DOHH2 (cell line): ENCODE measurements around the gene GLB1L2.

Source experiments
- H3F3A ChIP-seq: fragments of 200-600 bp; sonication (generic), shearing (Covaris generic); 2 replicates; pipeline ENCODE4 v1.6.0; 2016; ENCODE audit warnings: antibody characterized with exemption, mild to moderate bottlenecking; ENCODE audit not compliant: control insufficient read depth, insufficient read depth
- H3K27ac ChIP-seq: fragments of 200-600 bp; sonication (generic); 2 replicates; pipeline ENCODE4 v1.5.1; 2014; ENCODE audit warnings: low read depth, mild to moderate bottlenecking, low read length, moderate library complexity
- H3K27me3 ChIP-seq: fragments of 200-600 bp; sonication (generic); 2 replicates; pipeline ENCODE4 v1.6.1; 2014; ENCODE audit warnings: mild to moderate bottlenecking, low read length, mixed read lengths; ENCODE audit not compliant: control insufficient read depth
- H3K36me3 ChIP-seq: fragments of 200-600 bp; sonication (generic); 2 replicates; pipeline ENCODE4 v1.6.1; 2014; ENCODE audit warnings: mild to moderate bottlenecking, low read length, moderate library complexity, mixed read lengths; ENCODE audit not compliant: control insufficient read depth
- H3K4me1 ChIP-seq: fragments of 200-600 bp; sonication (generic); 2 replicates; pipeline ENCODE4 v1.6.1; 2014; ENCODE audit warnings: mild to moderate bottlenecking, low read length, mixed read lengths; ENCODE audit not compliant: control insufficient read depth
- H3K4me2 ChIP-seq: fragments of 200-600 bp; sonication (generic); 2 replicates; pipeline ENCODE4 v1.6.0; 2014; ENCODE audit warnings: mild to moderate bottlenecking, low read length, moderate library complexity
- H3K4me3 ChIP-seq: fragments of 200-600 bp; sonication (generic); 2 replicates; pipeline ENCODE4 v1.5.1; 2014; ENCODE audit warnings: mild to moderate bottlenecking, low read length, mixed read lengths
- H3K79me2 ChIP-seq: fragments of 200-600 bp; sonication (generic); 2 replicates; pipeline ENCODE4 v1.6.1; 2014; ENCODE audit warnings: mild to moderate bottlenecking, low read length, mixed read lengths; ENCODE audit not compliant: control insufficient read depth
- H3K9me2 ChIP-seq: fragments of 200-600 bp; sonication (generic); replicated peaks from 2 replicates; pipeline ENCODE4 v1.6.1; 2014; ENCODE audit warnings: mild to moderate bottlenecking, low read length, mixed read lengths; ENCODE audit not compliant: control insufficient read depth
- H3K9me3 ChIP-seq: fragments of 200-600 bp; sonication (generic); 2 replicates; pipeline ENCODE4 v1.6.1; 2014; ENCODE audit warnings: antibody characterized with exemption, low read length, mixed read lengths; ENCODE audit not compliant: control insufficient read depth, insufficient read depth
- H4K20me1 ChIP-seq: fragments of 200-600 bp; sonication (generic); 2 replicates; pipeline ENCODE4 v1.6.0; 2014; ENCODE audit warnings: low read depth, mild to moderate bottlenecking, antibody characterized with exemption, low read length, moderate library complexity; ENCODE audit not compliant: control insufficient read depth, insufficient read depth
- EZH2phosphoT487 ChIP-seq: fragments of 200-600 bp; sonication (generic); IDR thresholded peaks from 2 replicates; pipeline ENCODE4 v1.6.1; 2017; ENCODE audit warnings: borderline replicate concordance, mild to moderate bottlenecking, antibody characterized with exemption, low read length, moderate library complexity, mixed read lengths
- TF ChIP-seq, protein P1 (sequence below): fragments of 200-600 bp; sonication (generic); IDR thresholded peaks from one replicate; pipeline ENCODE4 v1.5.1; 2014; ENCODE audit warnings: antibody characterized with exemption, mild to moderate bottlenecking, low read depth, low read length; ENCODE audit not compliant: poor library complexity, severe bottlenecking

Gene GLB1L2

GRCh38 chr11:134358856-134359490, 27.2 kb downstream of the GLB1L2 start:
- H3K9me3 ChIP-seq: no peaks in the 10 kb centered on the region

DNA sequence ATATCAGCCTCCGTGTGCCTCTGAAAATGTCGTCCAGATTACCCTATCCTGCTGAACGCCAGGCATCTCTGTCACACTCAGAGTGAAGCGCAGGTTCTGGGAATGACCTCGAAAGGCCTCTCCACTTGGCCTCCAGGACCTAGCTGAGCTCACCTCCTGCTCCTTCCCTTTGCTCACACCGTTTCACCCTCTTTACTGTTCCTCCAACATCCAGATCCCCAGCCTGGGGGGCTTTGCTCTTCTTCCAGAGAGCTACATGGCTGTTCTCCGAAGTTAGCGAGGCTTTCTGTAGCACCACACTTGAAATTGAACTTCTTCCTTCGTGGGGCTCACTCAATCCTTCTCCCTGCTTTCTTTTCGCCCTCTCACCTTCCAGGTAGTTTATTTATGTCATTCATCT, 27.9 kb downstream of the GLB1L2 start:
- Histone ChIP-seq H3K4me1 (no peaks in the 10 kb centered on the region), H3K4me2 (no peak overlapping the region), H3K4me3 (no peak overlapping the region), H3K9me2 (no peaks in the 10 kb centered on the region), H4K20me1 (no peaks in the 10 kb centered on the region), H3K27ac (no peak overlapping the region), H3K79me2 (no peaks in the 10 kb centered on the region), H3K9me3 (no peaks in the 10 kb centered on the region), H3F3A (no peaks in the 10 kb centered on the region), H3K27me3 (no peaks in the 10 kb centered on the region), H3K36me3 (no peaks in the 10 kb centered on the region)
- TF ChIP-seq, protein P1, sequence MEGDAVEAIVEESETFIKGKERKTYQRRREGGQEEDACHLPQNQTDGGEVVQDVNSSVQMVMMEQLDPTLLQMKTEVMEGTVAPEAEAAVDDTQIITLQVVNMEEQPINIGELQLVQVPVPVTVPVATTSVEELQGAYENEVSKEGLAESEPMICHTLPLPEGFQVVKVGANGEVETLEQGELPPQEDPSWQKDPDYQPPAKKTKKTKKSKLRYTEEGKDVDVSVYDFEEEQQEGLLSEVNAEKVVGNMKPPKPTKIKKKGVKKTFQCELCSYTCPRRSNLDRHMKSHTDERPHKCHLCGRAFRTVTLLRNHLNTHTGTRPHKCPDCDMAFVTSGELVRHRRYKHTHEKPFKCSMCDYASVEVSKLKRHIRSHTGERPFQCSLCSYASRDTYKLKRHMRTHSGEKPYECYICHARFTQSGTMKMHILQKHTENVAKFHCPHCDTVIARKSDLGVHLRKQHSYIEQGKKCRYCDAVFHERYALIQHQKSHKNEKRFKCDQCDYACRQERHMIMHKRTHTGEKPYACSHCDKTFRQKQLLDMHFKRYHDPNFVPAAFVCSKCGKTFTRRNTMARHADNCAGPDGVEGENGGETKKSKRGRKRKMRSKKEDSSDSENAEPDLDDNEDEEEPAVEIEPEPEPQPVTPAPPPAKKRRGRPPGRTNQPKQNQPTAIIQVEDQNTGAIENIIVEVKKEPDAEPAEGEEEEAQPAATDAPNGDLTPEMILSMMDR: no peak
- no peak for TF ChIP-seq EZH2phosphoT487

More at GRCh38 chr11:134358856-134359490, 27.2 kb downstream of the GLB1L2 start:
- H3K79me2 ChIP-seq: no peaks in the 10 kb centered on the region
- no peaks in the 10 kb centered on the region for H3K36me3 ChIP-seq
- no peak overlapping the region for H3K4me2 ChIP-seq
- no peaks in the 10 kb centered on the region for H3F3A ChIP-seq
- H3K27me3 ChIP-seq: 0 out of 2 replicates have a peak, but pooled peaks cover under 1% of the 10 kb centered on the region
- H3K4me3 ChIP-seq: no peak overlapping the region
- no peak for TF ChIP-seq EZH2phosphoT487
- TF ChIP-seq, protein P1: no peak
- no peaks in the 10 kb centered on the region for H3K9me2 ChIP-seq
- no peak overlapping the region for H3K27ac ChIP-seq
- H3K4me1 ChIP-seq: no peaks in the 10 kb centered on the region
- H4K20me1 ChIP-seq: no peaks in the 10 kb centered on the region

DNA sequence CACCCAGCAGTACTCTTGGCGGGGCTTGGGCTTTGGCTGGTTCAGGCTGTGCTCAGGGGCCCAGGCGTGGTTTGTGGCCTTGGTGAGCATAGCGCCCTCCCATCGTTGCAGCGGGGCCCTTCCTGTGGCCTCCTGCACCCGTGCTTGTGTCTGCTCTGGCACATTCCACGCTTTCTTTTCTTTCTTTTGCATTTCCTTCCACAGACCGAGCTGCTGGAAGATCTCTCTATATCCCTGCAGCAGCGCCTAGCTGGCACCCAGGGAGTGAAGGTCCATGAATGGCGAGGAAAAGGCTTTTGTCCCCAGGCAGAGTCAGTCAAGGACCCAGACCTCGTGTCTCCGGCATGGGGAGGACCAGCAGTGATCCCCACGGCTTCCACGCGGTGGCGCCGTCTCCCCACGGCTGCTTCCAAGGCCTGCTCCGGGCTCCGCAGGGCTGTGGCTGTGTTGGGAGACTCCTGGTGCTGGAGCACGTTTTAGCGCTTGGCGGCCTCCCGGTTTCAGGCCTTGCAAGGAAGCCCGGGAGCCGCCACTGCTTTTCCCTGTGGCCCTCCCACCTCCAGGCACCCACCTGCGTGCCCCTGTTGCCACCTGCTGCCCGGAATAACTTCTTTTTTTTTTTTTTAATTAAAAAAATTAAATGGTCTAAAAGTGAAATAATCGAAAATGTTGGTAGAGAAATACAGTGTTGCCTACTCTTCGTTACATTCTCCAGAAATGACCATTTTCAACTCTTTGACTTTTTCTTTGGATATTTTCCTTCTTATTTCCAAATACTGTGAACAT, 28.5 kb downstream of the GLB1L2 start:
- no peaks in the 10 kb centered on the region for H3K36me3 ChIP-seq
- H3K4me2 ChIP-seq: no peak overlapping the region
- H3K4me1 ChIP-seq: no peaks in the 10 kb centered on the region
- no peak for TF ChIP-seq EZH2phosphoT487
- TF ChIP-seq, protein P1: peak; percentile 84
- no peaks in the 10 kb centered on the region for H4K20me1 ChIP-seq
- no peaks in the 10 kb centered on the region for H3K9me3 ChIP-seq
- H3F3A ChIP-seq: no peaks in the 10 kb centered on the region
- H3K4me3 ChIP-seq: no peak overlapping the region
- H3K27me3 ChIP-seq: no peaks in the 10 kb centered on the region
- H3K79me2 ChIP-seq: no peaks in the 10 kb centered on the region
- no peak overlapping the region for H3K27ac ChIP-seq
- no peaks in the 10 kb centered on the region for H3K9me2 ChIP-seq
